Measurements from ENCODE around the gene GAGE10. TPM values are rescaled to one million over a fixed set of nuclear protein-coding genes. Genes with fewer than 3 reads are reported as not detected.
"Not testable (repeated sequence)": the region's sequence is repeated elsewhere in the genome, so short reads cannot be mapped to it uniquely, and the experiment has no call there.

The GAGE10 gene
- polyA plus RNA-seq, 10 donors: not detected

- not testable (repeated sequence) for DNase-seq
Observed at GRCh38 chrX:49322266-49322665, 18.8 kb downstream of the GAGE10 start.

- not testable (repeated sequence) for DNase-seq
Observed at GRCh38 chrX:49323735-49324134, 20.3 kb downstream of the GAGE10 start.

- not testable (repeated sequence) for DNase-seq
Observed at GRCh38 chrX:49330421-49330820, 27.0 kb downstream of the GAGE10 start.

GRCh38 chrX:49331282-49331681, 27.8 kb downstream of the GAGE10 start, which contains the start of gene GAGE13:
Gene GAGE13 (plus strand): TSS chrX:49331582. CDS start chrX:49332738, 1,156 bp downstream.
- DNase-seq: not testable (repeated sequence)

GRCh38 chrX:49331841-49332240, 28.4 kb downstream of the GAGE10 start:
- not testable (repeated sequence) for DNase-seq

GRCh38 chrX:49341449-49341848, 38.0 kb downstream of the GAGE10 start:
- DNase-seq: not testable (repeated sequence)

GRCh38 chrX:49344496-49345175, 41.2 kb downstream of the GAGE10 start:
- DNase-seq: not testable (repeated sequence)

GRCh38 chrX:49345402-49345801, 42.0 kb downstream of the GAGE10 start:
- not testable (repeated sequence) for DNase-seq

GRCh38 chrX:49346150-49346549, 42.7 kb downstream of the GAGE10 start:
- not testable (repeated sequence) for DNase-seq

Other genes starting within 250 kb of the GAGE10 start
- gene CCDC120, start 244.6 kb upstream of the GAGE10 start, polyA plus RNA-seq (ENCODE audit: insufficient read length in 10 of 10): 1 to 10 TPM; 3.2 to 5.3 (median 3.8) TPM
- gene PRAF2, start 229.6 kb upstream of the GAGE10 start, polyA plus RNA-seq (ENCODE audit: insufficient read length in 10 of 10): 10 to 100 TPM; 16.4 to 28.4 (median 22.5) TPM
- 10 to 100 TPM; 26.6 to 49.1 (median 34.1) TPM for gene WDR45, start 223.8 kb upstream of the GAGE10 start, polyA plus RNA-seq (ENCODE audit: insufficient read length in 10 of 10)
- 10 to 100 TPM; 15.4 to 19.0 (median 18.0) TPM for gene GPKOW, start 179.9 kb upstream of the GAGE10 start, polyA plus RNA-seq (ENCODE audit: insufficient read length in 10 of 10)
- gene MAGIX, start 140.9 kb upstream of the GAGE10 start, polyA plus RNA-seq (ENCODE audit: insufficient read length in 10 of 10): 1 to 10 TPM in 9 of 10 donors, under 1 TPM in 1; 0.97 to 2.4 (median 1.9) TPM
- gene PLP2, start 131.7 kb upstream of the GAGE10 start, polyA plus RNA-seq (ENCODE audit: insufficient read length in 10 of 10): 100 to 1,000 TPM in 9 of 10 donors, 10 to 100 TPM in 1; 75.3 to 165 (median 144) TPM
- 1 to 10 TPM; 2.6 to 5.0 (median 4.0) TPM for gene PRICKLE3, start 117.3 kb upstream of the GAGE10 start, polyA plus RNA-seq (ENCODE audit: insufficient read length in 10 of 10)
- 1 to 10 TPM in 8 of 10 donors, under 1 TPM in 2; 0.95 to 1.6 (median 1.3) TPM for gene SYP, start 103.5 kb upstream of the GAGE10 start, polyA plus RNA-seq (ENCODE audit: insufficient read length in 10 of 10)
- under 1 TPM in 2 of 10 donors, not detected in 8; 0.05 to 0.27 TPM for gene CACNA1F, start 70.3 kb upstream of the GAGE10 start, polyA plus RNA-seq (ENCODE audit: insufficient read length in 10 of 10)
- gene CCDC22, start 68.2 kb upstream of the GAGE10 start, polyA plus RNA-seq (ENCODE audit: insufficient read length in 10 of 10): 10 to 100 TPM in 8 of 10 donors, 1 to 10 TPM in 2; 9.4 to 12.3 (median 11.1) TPM
- under 1 TPM; 0.19 to 0.95 (median 0.43) TPM for gene FOXP3, start 38.9 kb upstream of the GAGE10 start, polyA plus RNA-seq (ENCODE audit: insufficient read length in 10 of 10)
- gene PPP1R3F, start 33.9 kb upstream of the GAGE10 start, polyA plus RNA-seq (ENCODE audit: insufficient read length in 10 of 10): 1 to 10 TPM; 6.0 to 8.3 (median 7.0) TPM
- not detected for gene GAGE12J, start 18.4 kb downstream of the GAGE10 start, polyA plus RNA-seq (ENCODE audit: insufficient read length in 10 of 10)
- not detected for gene GAGE13, start 27.9 kb downstream of the GAGE10 start, polyA plus RNA-seq (ENCODE audit: insufficient read length in 10 of 10)
- gene GAGE12C, start 228.5 kb downstream of the GAGE10 start, polyA plus RNA-seq (ENCODE audit: insufficient read length in 10 of 10): not detected
- not detected for gene GAGE12D, start 238.1 kb downstream of the GAGE10 start, polyA plus RNA-seq (ENCODE audit: insufficient read length in 10 of 10)
- gene GAGE12E, start 247.6 kb downstream of the GAGE10 start, polyA plus RNA-seq (ENCODE audit: insufficient read length in 10 of 10): not detected

Data from muscle of back (tissue), 11 donors.